ENCODE data around the gene PWP2.

Gene PWP2

GRCh38 chr21:44072111-44072510 is 35.1 kb upstream of the PWP2 start:
- DNase-seq (ENCODE audit: low read depth) = no peak
- no peak overlapping the region for H3K4me3 ChIP-seq (ENCODE audit: control insufficient read depth, low read depth, low read length)
- TF ChIP-seq CTCF (conservative IDR thresholded peaks at IDR 0.05; ENCODE audit: control insufficient read depth, insufficient read depth, low read depth, low read length) = no peak

GRCh38 chr21:44074315-44074958 is 32.8 kb upstream of the PWP2 start:
- no peak overlapping the region for H3K4me3 ChIP-seq (ENCODE audit: control insufficient read depth, low read depth, low read length)
- DNase-seq (ENCODE audit: low read depth) = no peak
- TF ChIP-seq CTCF (conservative IDR thresholded peaks at IDR 0.05; ENCODE audit: control insufficient read depth, insufficient read depth, low read depth, low read length) = no peak

DNA sequence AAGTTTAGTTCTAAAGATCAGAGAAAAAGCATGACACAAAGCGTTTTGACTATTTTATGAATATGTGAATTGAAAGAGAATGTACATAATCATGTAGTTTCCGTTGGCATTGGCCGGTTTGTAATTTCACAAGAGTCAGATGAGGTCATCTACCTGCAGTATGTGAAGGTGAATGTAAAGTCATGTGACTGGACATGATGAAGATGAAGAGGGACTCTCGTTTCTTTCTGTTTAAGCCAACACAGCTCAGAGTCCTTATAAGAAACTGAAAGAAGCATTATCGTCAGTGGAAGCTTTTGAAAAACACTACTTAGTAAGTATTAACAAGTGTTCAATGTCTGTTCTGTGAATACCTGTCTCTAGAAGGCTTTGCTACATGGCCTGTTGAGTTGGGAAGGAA is 30.9 kb upstream of the PWP2 start:
- no peak for TF ChIP-seq CTCF (conservative IDR thresholded peaks at IDR 0.05; ENCODE audit: control insufficient read depth, insufficient read depth, low read depth, low read length)
- no peak for DNase-seq (ENCODE audit: low read depth)
- H3K4me3 ChIP-seq (ENCODE audit: control insufficient read depth, low read depth, low read length) = no peak overlapping the region

GRCh38 chr21:44078411-44078981 is 28.7 kb upstream of the PWP2 start:
- no peak for DNase-seq (ENCODE audit: low read depth)
- H3K4me3 ChIP-seq (ENCODE audit: control insufficient read depth, low read depth, low read length) = no peak overlapping the region
- TF ChIP-seq CTCF (conservative IDR thresholded peaks at IDR 0.05; ENCODE audit: control insufficient read depth, insufficient read depth, low read depth, low read length) = no peak

DNA sequence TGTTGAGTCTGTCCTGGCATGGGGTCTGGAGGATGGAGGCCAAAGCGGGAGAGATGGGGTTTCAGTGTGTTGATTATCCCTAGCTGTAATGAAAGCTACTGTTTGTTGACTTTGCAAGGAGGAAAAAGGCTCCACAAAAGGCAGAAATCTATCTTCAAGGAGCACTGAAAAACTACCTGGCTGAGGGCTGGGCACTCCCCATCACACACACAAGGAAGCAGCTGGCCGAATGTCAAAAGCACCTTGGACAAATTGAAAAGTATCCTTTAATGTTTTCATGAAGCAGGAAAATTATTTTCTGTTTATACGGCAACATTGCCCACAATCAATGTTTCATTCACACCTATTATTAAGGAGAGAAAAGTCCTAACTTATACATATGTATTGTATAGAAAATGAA is 27.8 kb upstream of the PWP2 start:
- DNase-seq (ENCODE audit: low read depth) = no peak
- H3K4me3 ChIP-seq (ENCODE audit: control insufficient read depth, low read depth, low read length) = no peak overlapping the region
- no peak for TF ChIP-seq CTCF (conservative IDR thresholded peaks at IDR 0.05; ENCODE audit: control insufficient read depth, insufficient read depth, low read depth, low read length)

GRCh38 chr21:44079846-44080245 is 27.4 kb upstream of the PWP2 start:
- no peak for DNase-seq (ENCODE audit: low read depth)
- TF ChIP-seq CTCF (conservative IDR thresholded peaks at IDR 0.05; ENCODE audit: control insufficient read depth, insufficient read depth, low read depth, low read length) = no peak
- no peak overlapping the region for H3K4me3 ChIP-seq (ENCODE audit: control insufficient read depth, low read depth, low read length)
